Memory B cell (primary cell): ENCODE results near the gene RAB1A.

Experiments
- ATAC-seq: fragments of 150-1000 bp; cut with Tn5 transposase; 2 replicates; pipeline ENCODE4 v1.10.0; 2021; ENCODE audit warnings: low read depth, mild to moderate bottlenecking, moderate library complexity
- DNase-seq, 2 donors: peaks; one replicate each; pipeline ENCODE4 v3.0.0; 2022; ENCODE audit warnings: low spot score in 2 of 2
- H3K27ac Mint-ChIP-seq: one replicate; pipeline ENCODE4 v1.8.0; 2022; ENCODE audit warnings: mild to moderate bottlenecking, moderate library complexity, mixed read lengths
- H3K27me3 Mint-ChIP-seq: one replicate; pipeline ENCODE4 v1.8.0; 2022; ENCODE audit warnings: mixed read lengths
- H3K36me3 Mint-ChIP-seq: one replicate; pipeline ENCODE4 v1.8.0; 2022; ENCODE audit warnings: mild to moderate bottlenecking, mixed read lengths
- H3K4me1 Mint-ChIP-seq: one replicate; pipeline ENCODE4 v1.8.0; 2022; ENCODE audit warnings: mixed read lengths
- H3K4me3 Mint-ChIP-seq: one replicate; pipeline ENCODE4 v1.8.0; 2022; ENCODE audit warnings: mild to moderate bottlenecking, moderate library complexity, mixed read lengths
- H3K9me3 Mint-ChIP-seq: one replicate; pipeline ENCODE4 v1.8.0; 2022; ENCODE audit warnings: mixed read lengths

RAB1A gene

DNA sequence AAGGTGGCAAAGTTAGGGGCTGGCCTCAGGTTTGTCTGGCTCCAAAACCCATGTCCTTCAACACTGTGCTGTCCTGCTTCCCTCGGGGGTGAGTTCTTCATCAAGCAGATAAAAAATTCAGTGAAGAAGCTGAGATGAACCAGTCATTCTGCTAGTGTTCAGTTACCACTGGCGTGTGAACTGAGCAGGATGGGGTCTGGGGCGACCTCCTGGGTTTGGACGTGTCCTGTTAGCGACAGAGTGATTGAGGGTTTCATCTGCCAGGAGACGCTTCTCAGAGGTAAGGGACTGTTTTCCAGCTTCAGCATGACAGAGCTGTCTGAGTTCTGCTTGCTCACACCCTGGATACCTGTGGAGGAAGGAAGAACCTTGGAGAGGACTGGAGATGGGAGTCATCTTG is 59.0 kb downstream of the RAB1A start:
- Mint-ChIP-seq H3K4me3 (no peak overlapping the region), H3K27ac (peak overlapping the region; percentile 14), H3K27me3 (no peaks in the 10 kb centered on the region), H3K4me1 (peaks cover 24% of the 10 kb centered on the region), H3K9me3 (no peaks in the 10 kb centered on the region), H3K36me3 (no peaks in the 10 kb centered on the region)
- ATAC-seq (no peak), DNase-seq (no peak)

DNA sequence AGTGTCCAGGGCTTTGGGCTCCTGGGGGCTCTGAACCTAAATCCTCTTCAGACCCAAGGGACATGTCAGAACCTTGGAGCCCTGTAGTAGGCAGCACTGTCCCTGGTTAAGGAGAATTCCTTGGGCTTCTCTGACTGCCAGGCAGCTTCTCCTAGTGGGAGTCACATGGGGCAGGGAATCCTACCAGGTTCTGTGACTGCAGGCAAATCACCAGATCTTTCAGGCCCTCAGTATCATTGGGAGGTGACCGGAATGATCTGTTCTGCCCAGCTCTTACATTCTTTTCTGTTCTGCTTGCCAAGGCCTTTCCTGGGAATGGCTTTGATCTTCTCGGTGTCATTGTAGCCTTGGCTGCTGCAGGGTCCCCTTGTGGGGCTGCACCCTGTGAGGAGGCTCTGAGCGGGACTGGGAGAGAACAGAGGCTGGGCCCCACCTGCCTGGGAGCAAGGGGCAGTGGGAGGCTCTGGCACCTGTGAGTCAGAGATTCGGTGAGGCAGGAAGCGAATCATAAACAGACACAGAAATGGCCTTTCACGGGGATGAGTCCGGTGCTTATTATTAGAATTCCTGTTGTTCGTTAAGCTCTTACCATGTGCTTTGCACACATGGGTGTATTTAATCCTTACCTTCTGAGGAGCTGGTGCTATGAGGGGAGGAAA is 59.6 kb downstream of the RAB1A start:
- DNase-seq: no peak
- H3K27ac Mint-ChIP-seq: peak overlapping the region; percentile 14
- no peaks in the 10 kb centered on the region for H3K9me3 Mint-ChIP-seq
- ATAC-seq: no peak
- peaks cover 24% of the 10 kb centered on the region for H3K4me1 Mint-ChIP-seq
- no peaks in the 10 kb centered on the region for H3K27me3 Mint-ChIP-seq
- H3K4me3 Mint-ChIP-seq: no peak overlapping the region
- no peaks in the 10 kb centered on the region for H3K36me3 Mint-ChIP-seq

DNA sequence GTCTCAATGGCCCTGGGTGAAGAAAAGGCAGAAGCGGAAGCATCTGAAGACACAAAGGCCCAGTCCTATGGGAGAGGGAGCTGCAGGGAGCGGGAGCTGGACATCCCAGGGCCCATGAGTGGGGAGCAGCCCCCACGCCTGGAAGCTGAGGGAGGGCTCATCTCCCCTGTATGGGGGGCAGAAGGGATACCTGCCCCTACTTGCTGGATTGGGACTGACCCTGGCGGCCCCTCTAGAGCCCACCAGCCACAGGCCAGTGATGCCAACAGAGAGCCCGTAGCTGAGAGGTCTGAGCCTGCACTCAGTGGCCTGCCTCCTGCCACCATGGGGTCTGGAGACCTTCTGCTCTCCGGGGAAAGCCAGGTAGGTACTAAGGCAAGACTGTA is 60.5 kb downstream of the RAB1A start:
- Mint-ChIP-seq H3K27ac (no peak overlapping the region), H3K4me3 (no peak overlapping the region), H3K9me3 (no peaks in the 10 kb centered on the region), H3K36me3 (no peaks in the 10 kb centered on the region), H3K4me1 (peaks cover 30% of the 10 kb centered on the region), H3K27me3 (no peaks in the 10 kb centered on the region)
- no peak for ATAC-seq
- no peak for DNase-seq

DNA sequence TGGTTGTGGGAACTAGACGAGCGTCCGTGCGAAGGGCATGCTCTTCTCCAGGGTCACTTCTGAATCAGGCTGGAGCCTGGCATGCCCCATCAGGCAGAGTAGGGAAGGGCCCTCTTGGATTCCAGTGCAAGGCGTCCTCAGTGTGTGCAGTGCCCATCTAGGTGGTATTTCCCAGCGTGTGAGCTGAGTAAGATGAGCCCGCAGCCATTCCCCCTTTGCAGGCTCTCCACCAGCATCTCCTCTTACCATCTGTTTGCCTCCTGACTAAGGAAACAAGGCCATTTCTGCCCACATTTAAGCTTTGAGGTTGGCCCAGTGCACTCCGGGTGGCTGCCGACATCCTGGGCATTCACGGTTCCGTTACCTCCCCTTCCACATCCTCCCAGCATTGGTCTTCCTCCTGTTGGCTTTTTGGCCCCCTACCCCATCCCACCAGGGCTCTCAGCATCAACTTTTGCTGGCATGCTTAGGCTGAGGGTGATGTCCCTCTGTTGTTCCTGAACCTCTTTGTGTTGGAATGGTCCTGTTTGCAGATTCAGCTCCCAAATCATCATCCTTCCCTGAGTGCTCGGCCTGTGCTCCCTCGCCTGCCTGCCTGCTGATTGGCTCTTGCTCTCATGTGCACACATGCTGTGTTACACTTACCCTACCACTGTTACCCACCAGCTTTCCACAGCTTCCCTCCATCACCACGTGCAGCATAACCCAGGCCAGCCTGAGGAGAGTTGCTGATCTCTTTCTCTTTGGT is 61.9 kb downstream of the RAB1A start:
- Mint-ChIP-seq H3K27ac (peak overlapping the region; percentile 18), H3K36me3 (no peaks in the 10 kb centered on the region), H3K9me3 (no peaks in the 10 kb centered on the region), H3K4me3 (no peak overlapping the region), H3K27me3 (no peaks in the 10 kb centered on the region), H3K4me1 (peaks cover 37% of the 10 kb centered on the region)
- DNase-seq (no peak), ATAC-seq (no peak)

DNA sequence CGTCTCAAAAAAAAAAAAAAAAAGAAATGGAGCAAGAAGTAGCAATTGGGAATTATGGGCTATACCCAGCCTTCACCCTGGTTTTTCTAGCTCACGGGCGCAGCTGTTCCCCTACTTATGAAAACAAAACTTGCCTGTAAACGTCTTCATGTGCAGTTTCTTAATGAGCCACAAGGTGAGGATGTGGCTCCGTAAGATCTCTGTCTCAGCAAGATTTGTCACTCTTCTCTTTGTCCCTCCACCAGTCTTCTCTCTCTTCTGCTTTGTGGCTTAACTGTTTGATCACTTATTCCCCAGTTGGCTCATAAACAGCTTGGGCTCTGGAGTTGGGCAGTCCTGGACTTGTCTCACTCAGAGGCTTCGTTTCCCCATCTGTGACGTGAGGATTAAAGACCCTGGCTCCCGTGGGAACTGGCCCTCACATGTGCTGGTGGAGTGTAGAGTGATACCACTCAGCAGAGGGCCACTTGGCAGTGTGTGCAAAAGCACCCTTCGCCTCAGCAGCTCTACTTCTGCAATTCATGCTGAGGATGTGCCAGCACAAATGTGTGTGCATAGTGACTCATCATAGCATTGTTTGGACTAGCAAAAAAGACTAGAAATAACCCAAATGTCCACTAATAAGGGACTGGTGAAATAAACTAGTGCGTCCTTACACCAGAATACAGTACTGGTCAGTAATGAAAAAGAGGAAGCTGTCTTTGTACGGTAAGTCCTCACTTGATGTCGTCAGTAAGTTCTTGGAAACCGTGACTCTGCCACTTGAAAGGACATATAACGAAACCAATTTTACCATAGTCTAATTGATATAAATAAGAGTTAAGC is 65.0 kb downstream of the RAB1A start:
- Mint-ChIP-seq H3K27me3 (no peaks in the 10 kb centered on the region), H3K4me1 (peaks cover 26% of the 10 kb centered on the region)
- peak; percentile 87 for ATAC-seq

DNA sequence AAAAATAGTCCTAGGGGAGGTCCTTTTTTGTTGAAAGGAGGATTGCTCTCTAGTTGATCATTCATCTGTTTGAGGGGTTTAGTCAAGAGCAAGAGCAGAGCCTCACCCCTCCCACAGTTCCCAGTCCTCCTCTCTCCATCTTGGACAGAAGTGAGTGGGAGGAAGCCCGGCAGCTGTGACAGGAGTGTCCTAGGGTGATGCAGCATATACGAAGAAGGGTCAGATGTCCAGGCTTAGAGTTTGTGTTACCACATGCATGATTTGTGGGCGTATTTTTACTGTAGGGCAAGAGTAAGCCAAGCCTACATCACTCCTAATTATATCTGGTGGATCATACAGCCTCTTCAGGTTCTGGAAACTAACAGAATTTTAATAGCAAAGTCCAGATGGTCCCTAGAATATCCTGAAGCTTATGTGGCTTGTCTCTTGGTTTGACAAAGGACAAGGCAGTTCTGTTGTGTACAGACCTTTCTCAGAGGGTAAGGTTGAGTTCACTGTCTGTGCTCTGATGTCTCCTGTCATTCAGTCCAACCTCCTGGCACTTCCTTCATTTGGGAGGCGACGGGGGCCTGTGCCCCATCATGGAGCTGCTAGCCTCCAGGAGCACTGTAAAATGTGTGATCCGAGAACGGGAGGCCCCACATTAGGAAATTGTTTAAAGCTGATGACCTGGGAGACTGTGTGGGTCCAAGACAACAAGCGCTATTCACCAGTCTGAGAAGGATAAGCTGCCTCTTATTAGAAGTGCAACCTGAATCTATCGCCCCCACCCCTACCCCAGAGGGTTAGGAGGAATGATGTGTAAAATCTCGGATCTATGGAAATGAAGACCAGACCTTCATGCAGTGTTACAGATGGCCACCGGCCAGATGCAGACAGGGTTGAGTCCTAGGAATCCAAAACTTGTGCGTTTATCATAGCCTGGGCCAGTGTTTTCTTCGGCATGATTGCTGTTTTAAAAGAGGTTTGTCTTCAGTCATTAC is 66.8 kb downstream of the RAB1A start:
- DNase-seq (no peak), ATAC-seq (no peak)
- Mint-ChIP-seq H3K27me3 (no peaks in the 10 kb centered on the region), H3K9me3 (no peaks in the 10 kb centered on the region), H3K4me1 (peaks cover 22% of the 10 kb centered on the region), H3K36me3 (no peaks in the 10 kb centered on the region), H3K4me3 (no peak overlapping the region), H3K27ac (no peak overlapping the region)

More for the DNA sequence above, 65.0 kb downstream of the RAB1A start:
- Mint-ChIP-seq H3K9me3 (no peaks in the 10 kb centered on the region), H3K27ac (peak overlapping the region; percentile 82), H3K4me3 (no peak overlapping the region), H3K36me3 (no peaks in the 10 kb centered on the region)
- DNase-seq: peak; percentile 63 to 67

DNA sequence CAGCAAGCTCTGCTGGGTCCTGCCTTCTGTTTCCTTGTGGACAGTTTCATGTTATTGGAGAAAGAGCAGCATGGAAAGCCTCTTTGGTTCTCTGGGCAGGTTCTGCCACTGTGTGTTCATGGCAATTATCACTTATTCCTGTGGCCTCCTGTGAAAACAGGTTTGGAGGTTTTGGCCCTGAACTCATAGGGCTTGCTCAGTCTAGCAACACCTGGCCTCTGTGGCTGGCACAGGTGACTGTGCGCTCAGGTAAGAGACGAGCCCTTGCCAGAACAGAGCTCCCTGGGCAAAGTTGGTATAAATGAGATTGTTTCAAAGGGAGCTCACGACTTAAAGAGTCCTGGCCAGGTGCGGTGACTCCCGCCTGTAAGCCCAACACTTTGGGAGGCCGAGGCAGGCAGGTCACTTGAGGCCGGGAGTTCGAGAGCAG is 68.0 kb downstream of the RAB1A start:
- DNase-seq: no peak
- H3K4me1 Mint-ChIP-seq: peaks cover 26% of the 10 kb centered on the region
- H3K27ac Mint-ChIP-seq: no peak overlapping the region
- H3K36me3 Mint-ChIP-seq: no peaks in the 10 kb centered on the region
- no peak for ATAC-seq
- no peaks in the 10 kb centered on the region for H3K27me3 Mint-ChIP-seq
- H3K4me3 Mint-ChIP-seq: no peak overlapping the region
- H3K9me3 Mint-ChIP-seq: no peaks in the 10 kb centered on the region

DNA sequence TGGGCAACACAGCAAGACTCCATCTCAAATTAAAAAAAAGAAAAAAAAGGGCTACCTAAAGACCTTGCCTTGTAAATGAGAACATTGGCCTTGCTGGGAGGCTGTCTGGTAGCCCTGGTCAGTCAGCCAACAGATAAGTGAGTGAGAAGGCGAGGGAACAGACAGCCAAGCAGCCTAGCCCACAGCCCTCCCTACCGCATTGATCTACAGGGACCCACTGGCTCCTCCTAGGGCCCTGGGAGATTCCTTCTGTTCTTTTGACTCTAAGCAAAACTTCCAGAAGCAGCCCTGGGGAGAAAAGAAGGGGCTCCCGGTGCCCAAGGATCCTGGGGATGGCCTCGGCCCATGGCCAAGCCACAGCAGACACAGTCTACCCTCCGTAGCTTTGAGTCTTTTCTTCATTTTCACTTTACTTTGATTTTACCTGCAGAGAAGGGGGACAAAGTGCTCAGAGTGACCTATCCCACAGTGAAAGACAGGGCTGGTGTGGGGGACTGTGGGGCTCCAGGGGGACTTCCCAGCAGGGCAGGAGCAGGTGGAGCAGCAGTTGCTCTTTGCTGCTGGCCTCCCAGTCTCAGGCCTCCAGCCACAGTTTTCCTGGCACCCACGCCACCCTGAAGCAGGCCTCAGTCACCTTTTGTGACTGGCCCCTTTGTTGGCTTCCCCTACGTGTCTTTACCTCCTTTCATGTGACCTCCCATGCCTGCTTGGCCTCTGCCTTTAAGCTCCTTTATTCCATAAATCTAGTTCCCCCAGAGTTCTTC is 68.6 kb downstream of the RAB1A start:
- Mint-ChIP-seq H3K36me3 (no peaks in the 10 kb centered on the region), H3K4me1 (peaks cover 26% of the 10 kb centered on the region), H3K27ac (no peak overlapping the region), H3K4me3 (no peak overlapping the region), H3K27me3 (no peaks in the 10 kb centered on the region), H3K9me3 (no peaks in the 10 kb centered on the region)
- DNase-seq (no peak), ATAC-seq (no peak)

DNA sequence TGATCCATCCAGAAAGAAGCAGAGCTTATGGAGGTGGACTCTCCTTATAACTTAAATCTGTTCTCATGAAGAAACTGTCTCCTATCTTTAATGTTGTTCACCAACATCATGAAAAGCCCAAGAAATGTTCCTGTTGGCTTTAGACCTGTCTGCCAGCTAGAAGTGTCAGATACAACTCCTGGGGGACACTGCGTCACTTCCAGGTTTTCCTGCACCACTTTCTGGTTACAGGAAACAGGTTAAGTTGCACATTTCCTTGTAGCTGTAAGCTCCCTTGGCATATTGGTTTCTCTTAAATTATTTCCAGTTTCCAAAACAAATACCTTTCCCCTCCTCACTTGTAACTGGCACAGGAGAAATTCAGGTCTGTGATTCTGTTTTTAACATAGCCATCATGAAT is 70.8 kb downstream of the RAB1A start:
- H3K27me3 Mint-ChIP-seq: no peaks in the 10 kb centered on the region
- no peaks in the 10 kb centered on the region for H3K36me3 Mint-ChIP-seq
- peaks cover 28% of the 10 kb centered on the region for H3K4me1 Mint-ChIP-seq
- ATAC-seq (no peak), DNase-seq (no peak)
- H3K27ac Mint-ChIP-seq: no peak overlapping the region
- H3K9me3 Mint-ChIP-seq: no peaks in the 10 kb centered on the region
- no peak overlapping the region for H3K4me3 Mint-ChIP-seq

DNA sequence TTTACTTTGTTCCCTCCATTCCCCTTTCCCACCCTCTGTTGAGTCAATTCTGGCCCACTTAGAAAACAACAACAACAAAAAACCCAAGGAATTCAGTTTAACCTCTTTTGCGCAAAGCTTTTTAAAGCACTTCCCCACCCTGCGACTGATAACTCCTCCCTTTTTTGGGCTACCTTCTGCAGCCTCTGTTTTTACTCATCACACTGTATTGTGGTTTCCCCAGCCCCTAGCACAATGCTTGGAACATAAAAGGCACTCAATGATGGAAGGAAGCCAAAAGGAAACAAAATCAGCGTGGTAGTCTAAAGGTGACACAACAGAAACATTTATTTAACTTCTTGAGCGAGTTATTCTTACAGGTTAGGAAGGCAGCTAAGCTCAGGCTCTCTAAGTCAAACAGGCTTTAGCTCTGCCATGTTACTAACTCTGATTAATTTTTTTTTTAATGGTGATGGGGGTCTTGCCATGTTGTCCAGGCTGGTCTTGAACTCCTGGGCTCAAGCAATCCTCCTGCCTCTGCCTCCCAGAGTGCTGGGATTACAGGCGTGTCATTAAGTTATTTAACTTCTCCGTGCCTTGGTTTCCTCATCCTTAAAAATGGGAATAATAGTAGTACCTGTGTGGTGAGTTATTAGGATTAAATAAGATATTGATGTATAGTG is 72.4 kb downstream of the RAB1A start:
- no peaks in the 10 kb centered on the region for H3K27me3 Mint-ChIP-seq
- ATAC-seq: no peak

DNA sequence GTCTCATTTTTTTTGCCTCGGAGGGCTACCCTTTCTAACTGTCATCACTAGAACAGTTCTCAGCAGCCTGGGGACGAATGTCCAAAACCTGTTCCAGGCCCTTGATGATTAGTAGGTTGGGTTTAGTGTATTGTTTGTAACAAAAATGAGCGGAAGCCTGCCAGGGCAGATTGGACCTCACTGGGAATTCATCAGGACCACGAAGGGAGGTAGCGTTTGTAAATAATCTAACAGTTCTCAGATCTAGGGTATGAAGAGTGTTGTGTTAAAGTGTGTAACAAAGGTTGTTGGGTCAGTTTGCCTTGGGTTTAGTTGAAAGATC is 72.9 kb downstream of the RAB1A start:
- Mint-ChIP-seq H3K4me3 (peak overlapping the region; percentile 76), H3K27ac (peak overlapping the region; percentile 77), H3K9me3 (no peaks in the 10 kb centered on the region), H3K27me3 (no peaks in the 10 kb centered on the region), H3K36me3 (peaks cover under 1% of the 10 kb centered on the region), H3K4me1 (peaks cover 36% of the 10 kb centered on the region)
- ATAC-seq: no peak
- no peak for DNase-seq

More for the DNA sequence above, 72.4 kb downstream of the RAB1A start:
- no peak for DNase-seq
- Mint-ChIP-seq H3K27ac (peak overlapping the region; percentile 77), H3K4me1 (peaks cover 36% of the 10 kb centered on the region), H3K4me3 (peak overlapping the region; percentile 76), H3K36me3 (no peaks in the 10 kb centered on the region), H3K9me3 (no peaks in the 10 kb centered on the region)

DNA sequence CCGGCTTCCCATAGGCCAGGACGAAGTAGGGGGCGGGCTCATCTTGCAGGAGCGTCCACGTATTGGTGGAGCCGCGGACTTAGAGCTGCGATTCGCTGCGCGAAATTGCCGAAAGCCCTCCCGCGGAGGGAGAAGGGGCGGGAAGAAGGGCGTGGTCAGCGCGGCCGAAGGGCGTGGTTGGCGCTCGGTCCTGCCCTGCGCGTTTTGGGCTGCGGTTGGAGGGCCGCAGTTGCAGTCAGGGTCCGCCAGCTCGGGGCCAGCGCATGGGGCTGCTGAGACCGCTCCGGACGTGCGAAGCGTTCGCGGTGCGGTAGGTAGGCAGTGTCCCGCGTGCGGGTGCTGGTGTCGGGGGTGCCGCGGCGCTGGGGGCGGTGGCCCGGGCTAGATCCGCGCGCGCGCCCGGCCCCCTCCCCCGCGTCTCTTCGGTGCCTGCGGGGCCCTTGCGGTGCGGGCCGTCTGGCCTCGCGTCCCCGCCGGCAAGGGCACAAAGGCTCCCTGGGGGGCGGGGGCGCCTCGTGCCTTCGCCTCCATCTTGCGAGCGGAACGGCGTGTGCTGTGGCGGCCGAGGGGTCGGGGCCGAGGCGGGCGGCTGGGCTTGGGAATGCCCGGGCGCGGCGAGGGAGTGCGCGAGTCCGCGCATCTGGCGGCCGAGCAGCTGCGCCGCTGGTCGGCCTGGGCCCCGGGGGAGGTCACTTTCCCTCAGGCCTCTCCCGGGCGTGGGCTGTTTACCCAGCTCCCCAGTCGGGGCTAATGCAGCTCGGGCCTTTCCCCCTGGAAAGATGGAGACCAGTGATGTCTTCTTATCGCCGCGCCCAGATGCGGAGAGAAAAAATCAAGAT is 73.5 kb downstream of the RAB1A start, which contains the start of gene CEP68:
CEP68 (plus strand) TSS at position 202 of the 839 bp plus-strand sequence. CDS start 13,029 bp downstream, outside the sequence.
- H3K4me1 Mint-ChIP-seq: peaks cover 35% of the 10 kb centered on the region
- peaks cover 3% of the 10 kb centered on the region for H3K36me3 Mint-ChIP-seq
- no peaks in the 10 kb centered on the region for H3K9me3 Mint-ChIP-seq
- H3K27ac Mint-ChIP-seq: peak within 1 kb of the TSS; percentile 94
- ATAC-seq: peak; percentile 82
- no peaks in the 10 kb centered on the region for H3K27me3 Mint-ChIP-seq
- peak within 1 kb of the TSS; percentile 91 for H3K4me3 Mint-ChIP-seq
- DNase-seq: peak; percentile 95 to 96
